Parathyroid adenoma (tissue), 2 donors: ENCODE results near the gene INO80.
A peak's percentile ranks its signal among the peaks of the same experiment; 100 is the strongest.

Experiments used
- H2AFZ ChIP-seq: fragments of 300-600 bp; sonication (generic); one replicate; pipeline ENCODE4 v1.7.0; 2017; ENCODE audit warnings: antibody characterized with exemption, mild to moderate bottlenecking
- H3K27ac ChIP-seq: fragments of 300-600 bp; sonication (generic); one replicate; pipeline ENCODE4 v1.7.0; 2017
- H3K27me3 ChIP-seq: fragments of 300-600 bp; sonication (generic); one replicate; pipeline ENCODE4 v1.7.0; 2017; ENCODE audit warnings: low read length; ENCODE audit not compliant: control insufficient read depth, insufficient read depth
- H3K36me3 ChIP-seq: fragments of 300-600 bp; sonication (generic); one replicate; pipeline ENCODE4 v1.7.0; 2017; ENCODE audit warnings: low read length; ENCODE audit not compliant: control insufficient read depth, insufficient read depth
- H3K4me1 ChIP-seq: fragments of 300-600 bp; sonication (generic); one replicate; pipeline ENCODE4 v1.7.0; 2017; ENCODE audit warnings: control low read depth
- H3K4me2 ChIP-seq: fragments of 300-600 bp; sonication (generic); one replicate; pipeline ENCODE4 v1.7.0; 2017; ENCODE audit warnings: low read length
- H3K4me3 ChIP-seq: fragments of 300-600 bp; sonication (generic); one replicate; pipeline ENCODE4 v1.7.0; 2017; ENCODE audit warnings: low read depth, low read length
- H3K79me2 ChIP-seq: fragments of 300-600 bp; sonication (generic); one replicate; pipeline ENCODE4 v1.7.0; 2017; ENCODE audit warnings: control low read depth
- H3K9ac ChIP-seq: fragments of 300-600 bp; sonication (generic); one replicate; pipeline ENCODE4 v1.7.0; 2017; ENCODE audit warnings: mild to moderate bottlenecking
- H3K9me3 ChIP-seq: fragments of 300-600 bp; sonication (generic); one replicate; pipeline ENCODE4 v1.7.0; 2017; ENCODE audit warnings: low read length; ENCODE audit not compliant: control insufficient read depth
- CTCF ChIP-seq: fragments of 300-600 bp; sonication (generic); IDR thresholded peaks from one replicate; pipeline ENCODE4 v1.7.0; 2017; ENCODE audit warnings: antibody characterized with exemption, mild to moderate bottlenecking
- donor health status: primary hyperparathyroidism.

The INO80 gene

GRCh38 chr15:40931300-40932142 lies 184.6 kb downstream of the INO80 start:
- Histone ChIP-seq H3K4me3 (peak overlapping the region; percentile 38), H3K4me2 (peak overlapping the region; percentile 22), H3K36me3 (no peaks in the 10 kb centered on the region), H3K9ac (no peak overlapping the region), H3K9me3 (no peaks in the 10 kb centered on the region), H3K27me3 (peaks cover 5% of the 10 kb centered on the region), H2AFZ (no peak overlapping the region), H3K27ac (peak overlapping the region; percentile 49), H3K4me1 (peaks cover 2% of the 10 kb centered on the region), H3K79me2 (no peaks in the 10 kb centered on the region)
- TF ChIP-seq CTCF = no peak

- H3K27me3 ChIP-seq = peaks cover 5% of the 10 kb centered on the region
- peak overlapping the region; percentile 49 for H3K27ac ChIP-seq
- no peaks in the 10 kb centered on the region for H3K9me3 ChIP-seq
- H2AFZ ChIP-seq = no peak overlapping the region
- no peaks in the 10 kb centered on the region for H3K36me3 ChIP-seq
- peak overlapping the region; percentile 38 for H3K4me3 ChIP-seq
- peaks cover 2% of the 10 kb centered on the region for H3K4me1 ChIP-seq
- peak overlapping the region; percentile 81 for H3K4me2 ChIP-seq
- no peak overlapping the region for H3K9ac ChIP-seq
- H3K79me2 ChIP-seq = no peaks in the 10 kb centered on the region
- TF ChIP-seq CTCF = peak; percentile 29
Observed at GRCh38 chr15:40930430-40931299, 185.4 kb downstream of the INO80 start.

GRCh38 chr15:40929660-40930429 lies 186.2 kb downstream of the INO80 start:
- Histone ChIP-seq H3K27me3 (peaks cover 5% of the 10 kb centered on the region), H3K9ac (no peak overlapping the region), H3K36me3 (no peaks in the 10 kb centered on the region), H2AFZ (peak overlapping the region; percentile 62), H3K27ac (no peak overlapping the region), H3K4me2 (peak overlapping the region; percentile 81), H3K79me2 (no peaks in the 10 kb centered on the region), H3K4me1 (peaks cover 2% of the 10 kb centered on the region), H3K4me3 (peak overlapping the region; percentile 38), H3K9me3 (no peaks in the 10 kb centered on the region)
- TF ChIP-seq CTCF = no peak
